Neural cell (in vitro differentiated cells): ENCODE measurements around the gene MGME1. TPM values are rescaled to one million over a fixed set of nuclear protein-coding genes. Genes with fewer than 3 reads are reported as not detected.

Source experiments
- H2AFZ ChIP-seq: fragments of 200-600, 300-800 bp; sonication (generic), shearing (Covaris generic); 2 replicates; pipeline ENCODE4 v1.6.0; 2014; ENCODE audit warnings: low read depth, mild to moderate bottlenecking, antibody characterized with exemption, low read length, moderate library complexity
- H3F3A ChIP-seq: fragments of 200-600 bp; shearing (Covaris generic); 2 replicates; pipeline ENCODE4 v1.6.1; 2016; ENCODE audit warnings: mild to moderate bottlenecking, moderate library complexity, mixed read lengths, antibody characterized with exemption, low read length; ENCODE audit not compliant: insufficient read depth, poor library complexity, severe bottlenecking
- H3K27ac ChIP-seq: fragments of 200-600, 300-800 bp; sonication (generic), shearing (Covaris generic); 2 replicates; pipeline ENCODE4 v1.5.1; 2014; ENCODE audit warnings: mild to moderate bottlenecking, low read length, moderate library complexity
- H3K27me3 ChIP-seq: fragments of 300-800, 200-600 bp; sonication (generic), shearing (Covaris generic); 2 replicates; pipeline ENCODE4 v1.6.0; 2014; ENCODE audit warnings: mild to moderate bottlenecking, low read depth, low read length, moderate library complexity; ENCODE audit not compliant: insufficient read depth
- H3K36me3 ChIP-seq: fragments of 300-800, 200-600 bp; sonication (generic), shearing (Covaris generic); 2 replicates; pipeline ENCODE4 v1.5.1; 2014; ENCODE audit warnings: mild to moderate bottlenecking, antibody characterized with exemption, low read length, moderate library complexity; ENCODE audit not compliant: insufficient read depth
- H3K4me2 ChIP-seq: fragments of 300-800, 200-600 bp; sonication (generic), shearing (Covaris generic); 2 replicates; pipeline ENCODE4 v1.6.0; 2014; ENCODE audit warnings: mild to moderate bottlenecking, low read length
- H3K4me3 ChIP-seq: fragments of 300-800, 200-600 bp; sonication (generic), shearing (Covaris generic); 2 replicates; pipeline ENCODE4 v1.5.1; 2014; ENCODE audit warnings: mild to moderate bottlenecking, low read length, moderate library complexity
- H3K79me2 ChIP-seq: fragments of 200-600 bp; shearing (Covaris generic); replicated peaks from 2 replicates; pipeline ENCODE4 v1.6.0; 2014; ENCODE audit warnings: mild to moderate bottlenecking, low read length, moderate library complexity; ENCODE audit not compliant: insufficient read depth
- H3K9ac ChIP-seq: fragments of 300-800, 200-600 bp; sonication (generic), shearing (Covaris generic); 2 replicates; pipeline ENCODE4 v1.6.1; 2016; ENCODE audit warnings: mild to moderate bottlenecking, low read length, mixed read lengths
- H3K9me2 ChIP-seq: fragments of 200-600 bp; shearing (Covaris generic); 2 replicates; pipeline ENCODE4 v1.6.1; 2016; ENCODE audit warnings: mild to moderate bottlenecking, low read length, mixed read lengths; ENCODE audit not compliant: insufficient read depth
- H3K9me3 ChIP-seq: fragments of 200-600, 300-800 bp; sonication (generic), shearing (Covaris generic); 2 replicates; pipeline ENCODE4 v1.6.1; 2016; ENCODE audit warnings: mild to moderate bottlenecking, mixed run types, low read length, moderate library complexity, mixed read lengths
- H4K20me1 ChIP-seq: fragments of 200-600 bp; shearing (Covaris generic); 2 replicates; pipeline ENCODE4 v1.6.1; 2016; ENCODE audit warnings: mild to moderate bottlenecking, mixed run types; ENCODE audit not compliant: insufficient read depth
- EP300 ChIP-seq: fragments of 450-650 bp; conservative IDR thresholded peaks from 2 replicates; pipeline ENCODE4 v1.6.1; 2014; ENCODE audit warnings: antibody characterized with exemption, mild to moderate bottlenecking, moderate library complexity; ENCODE audit not compliant: poor library complexity, severe bottlenecking
- EZH2 ChIP-seq: fragments of 200-600, 300-800 bp; shearing (Covaris generic), sonication (generic); IDR thresholded peaks from 2 replicates; pipeline ENCODE4 v1.6.1; 2014; ENCODE audit warnings: antibody characterized with exemption, low read length, borderline replicate concordance, mild to moderate bottlenecking; ENCODE audit not compliant: insufficient read depth, poor library complexity, severe bottlenecking
- MXI1 ChIP-seq: fragments of 450-650 bp; conservative IDR thresholded peaks from 2 replicates; pipeline ENCODE4 v1.6.1; 2014; ENCODE audit warnings: antibody characterized with exemption, mild to moderate bottlenecking; ENCODE audit not compliant: poor library complexity, severe bottlenecking
- POLR2AphosphoS5 ChIP-seq: IDR thresholded peaks from 2 replicates; pipeline ENCODE4 v1.6.1; 2012
- RAD21 ChIP-seq: fragments of 450-650 bp; conservative IDR thresholded peaks from 2 replicates; pipeline ENCODE4 v1.6.1; 2014; ENCODE audit warnings: antibody characterized with exemption, mild to moderate bottlenecking, moderate library complexity
- SMC3 ChIP-seq: fragments of 450-650 bp; conservative IDR thresholded peaks from 2 replicates; pipeline ENCODE4 v1.6.1; 2014; ENCODE audit warnings: antibody characterized with exemption, mild to moderate bottlenecking, moderate library complexity; ENCODE audit not compliant: poor library complexity
- TAF1 ChIP-seq: IDR thresholded peaks from 2 replicates; pipeline ENCODE4 v1.6.1; 2012; ENCODE audit warnings: low read depth
- polyA plus RNA-seq: library from polyadenylated mRNA; depleted of rRNA; stranded (reverse); fragments of >200 nt; gene quantifications from 2 replicates; pipeline ENCODE4 v1.2.3, GENCODE V29; 2014
- TF ChIP-seq, protein P1 (sequence below): fragments of 450-650 bp; IDR thresholded peaks from 2 replicates; pipeline ENCODE4 v1.5.1; 2014; ENCODE audit warnings: antibody characterized with exemption, mild to moderate bottlenecking, moderate library complexity; ENCODE audit not compliant: poor library complexity, severe bottlenecking
- TF ChIP-seq, protein P2 (sequence below): IDR thresholded peaks from 2 replicates; pipeline ENCODE4 v1.6.1; 2012; ENCODE audit warnings: borderline replicate concordance

Gene MGME1
- polyA plus RNA-seq, 1 donor from 2014 or later = 7.0 TPM

DNA sequence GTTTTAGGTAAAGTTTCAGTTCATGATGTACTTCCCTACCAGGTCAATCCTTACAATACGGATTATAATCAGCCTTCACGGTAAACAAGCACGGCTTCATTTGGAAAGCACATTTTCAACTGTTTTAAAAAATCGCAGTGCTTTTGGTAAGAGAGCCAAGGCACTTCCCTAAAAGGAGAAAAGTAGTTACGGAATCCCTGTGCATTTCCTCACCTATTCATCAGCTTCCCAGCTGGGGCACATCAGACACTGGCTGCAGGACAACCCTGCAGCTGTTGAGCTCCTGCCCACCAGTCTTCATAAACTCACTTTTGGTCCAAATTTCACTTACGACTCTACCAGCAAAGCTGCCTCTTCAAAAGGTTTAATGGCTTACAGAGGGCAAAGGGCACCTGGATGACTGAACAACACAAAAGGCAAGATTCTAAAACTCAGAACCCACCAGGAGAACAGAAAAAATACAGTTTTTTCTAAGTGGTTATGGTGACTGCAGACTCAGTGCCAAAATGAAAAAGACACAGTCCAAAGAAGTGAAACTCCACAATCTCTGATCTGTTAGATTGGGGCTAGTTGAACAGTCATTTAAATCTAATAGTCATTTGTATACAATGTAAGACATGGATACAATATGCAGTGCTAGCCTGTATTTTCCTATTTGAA is 7.8 kb upstream of the MGME1 start:
- no peak overlapping the region for H3K9ac ChIP-seq
- H3K36me3 ChIP-seq = no peaks in the 10 kb centered on the region
- H3K27me3 ChIP-seq = no peaks in the 10 kb centered on the region
- H3K4me3 ChIP-seq = no peak overlapping the region
- H3F3A ChIP-seq = no peaks in the 10 kb centered on the region
- no peaks in the 10 kb centered on the region for H3K9me3 ChIP-seq
- no peaks in the 10 kb centered on the region for H4K20me1 ChIP-seq
- TF ChIP-seq MXI1 = no peak
- no peak overlapping the region for H2AFZ ChIP-seq
- H3K9me2 ChIP-seq = no peaks in the 10 kb centered on the region
- no peak overlapping the region for H3K4me2 ChIP-seq
- H3K79me2 ChIP-seq = peaks cover 95% of the 10 kb centered on the region
- no peak overlapping the region for H3K27ac ChIP-seq

DNA sequence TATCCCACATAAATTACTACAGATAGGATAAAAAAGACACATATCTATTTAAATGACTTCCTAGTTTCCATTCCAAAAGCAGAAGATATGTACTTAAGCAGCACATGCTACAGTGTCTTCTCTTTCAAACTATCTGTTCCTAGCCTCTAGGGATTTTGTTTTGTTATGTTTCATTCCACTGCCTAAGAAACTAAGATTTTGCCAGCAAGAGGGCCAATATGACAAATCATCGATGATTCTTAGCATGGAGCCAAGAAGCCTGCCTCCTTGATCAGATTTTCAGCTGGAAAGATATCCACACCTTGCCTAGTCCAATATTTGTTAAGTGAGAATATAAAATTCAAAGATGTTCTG is 7.3 kb upstream of the MGME1 start:
- Histone ChIP-seq H4K20me1 (no peaks in the 10 kb centered on the region), H3F3A (no peaks in the 10 kb centered on the region), H3K4me2 (no peak overlapping the region), H3K9ac (no peak overlapping the region), H3K27me3 (no peaks in the 10 kb centered on the region), H3K79me2 (peaks cover 95% of the 10 kb centered on the region), H2AFZ (no peak overlapping the region), H3K27ac (no peak overlapping the region), H3K36me3 (no peaks in the 10 kb centered on the region), H3K9me3 (no peaks in the 10 kb centered on the region), H3K9me2 (no peaks in the 10 kb centered on the region), H3K4me3 (no peak overlapping the region)
- no peak for TF ChIP-seq EP300
- TF ChIP-seq, protein P1, sequence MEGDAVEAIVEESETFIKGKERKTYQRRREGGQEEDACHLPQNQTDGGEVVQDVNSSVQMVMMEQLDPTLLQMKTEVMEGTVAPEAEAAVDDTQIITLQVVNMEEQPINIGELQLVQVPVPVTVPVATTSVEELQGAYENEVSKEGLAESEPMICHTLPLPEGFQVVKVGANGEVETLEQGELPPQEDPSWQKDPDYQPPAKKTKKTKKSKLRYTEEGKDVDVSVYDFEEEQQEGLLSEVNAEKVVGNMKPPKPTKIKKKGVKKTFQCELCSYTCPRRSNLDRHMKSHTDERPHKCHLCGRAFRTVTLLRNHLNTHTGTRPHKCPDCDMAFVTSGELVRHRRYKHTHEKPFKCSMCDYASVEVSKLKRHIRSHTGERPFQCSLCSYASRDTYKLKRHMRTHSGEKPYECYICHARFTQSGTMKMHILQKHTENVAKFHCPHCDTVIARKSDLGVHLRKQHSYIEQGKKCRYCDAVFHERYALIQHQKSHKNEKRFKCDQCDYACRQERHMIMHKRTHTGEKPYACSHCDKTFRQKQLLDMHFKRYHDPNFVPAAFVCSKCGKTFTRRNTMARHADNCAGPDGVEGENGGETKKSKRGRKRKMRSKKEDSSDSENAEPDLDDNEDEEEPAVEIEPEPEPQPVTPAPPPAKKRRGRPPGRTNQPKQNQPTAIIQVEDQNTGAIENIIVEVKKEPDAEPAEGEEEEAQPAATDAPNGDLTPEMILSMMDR = no peak
- TF ChIP-seq TAF1 = no peak
- TF ChIP-seq, protein P2, sequence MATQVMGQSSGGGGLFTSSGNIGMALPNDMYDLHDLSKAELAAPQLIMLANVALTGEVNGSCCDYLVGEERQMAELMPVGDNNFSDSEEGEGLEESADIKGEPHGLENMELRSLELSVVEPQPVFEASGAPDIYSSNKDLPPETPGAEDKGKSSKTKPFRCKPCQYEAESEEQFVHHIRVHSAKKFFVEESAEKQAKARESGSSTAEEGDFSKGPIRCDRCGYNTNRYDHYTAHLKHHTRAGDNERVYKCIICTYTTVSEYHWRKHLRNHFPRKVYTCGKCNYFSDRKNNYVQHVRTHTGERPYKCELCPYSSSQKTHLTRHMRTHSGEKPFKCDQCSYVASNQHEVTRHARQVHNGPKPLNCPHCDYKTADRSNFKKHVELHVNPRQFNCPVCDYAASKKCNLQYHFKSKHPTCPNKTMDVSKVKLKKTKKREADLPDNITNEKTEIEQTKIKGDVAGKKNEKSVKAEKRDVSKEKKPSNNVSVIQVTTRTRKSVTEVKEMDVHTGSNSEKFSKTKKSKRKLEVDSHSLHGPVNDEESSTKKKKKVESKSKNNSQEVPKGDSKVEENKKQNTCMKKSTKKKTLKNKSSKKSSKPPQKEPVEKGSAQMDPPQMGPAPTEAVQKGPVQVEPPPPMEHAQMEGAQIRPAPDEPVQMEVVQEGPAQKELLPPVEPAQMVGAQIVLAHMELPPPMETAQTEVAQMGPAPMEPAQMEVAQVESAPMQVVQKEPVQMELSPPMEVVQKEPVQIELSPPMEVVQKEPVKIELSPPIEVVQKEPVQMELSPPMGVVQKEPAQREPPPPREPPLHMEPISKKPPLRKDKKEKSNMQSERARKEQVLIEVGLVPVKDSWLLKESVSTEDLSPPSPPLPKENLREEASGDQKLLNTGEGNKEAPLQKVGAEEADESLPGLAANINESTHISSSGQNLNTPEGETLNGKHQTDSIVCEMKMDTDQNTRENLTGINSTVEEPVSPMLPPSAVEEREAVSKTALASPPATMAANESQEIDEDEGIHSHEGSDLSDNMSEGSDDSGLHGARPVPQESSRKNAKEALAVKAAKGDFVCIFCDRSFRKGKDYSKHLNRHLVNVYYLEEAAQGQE = no peak
- no peak for TF ChIP-seq SMC3
- TF ChIP-seq MXI1 = no peak
- TF ChIP-seq RAD21 = no peak
- no peak for TF ChIP-seq EZH2
- TF ChIP-seq POLR2AphosphoS5 = no peak
